Dermis microvascular lymphatic vessel endothelial cell (primary cell): ENCODE measurements around the gene CAMK4. TPM values are rescaled to one million over a fixed set of nuclear protein-coding genes. Genes with fewer than 3 reads are reported as not detected.

Experiments
- DNase-seq, 2 donors: peaks; one replicate each; pipeline versions ENCODE4 v3.0.0 to v3.0.0-alpha.2; 2010; ENCODE audit warnings: low read depth in 2 of 2
- total RNA-seq: library from RNA; depleted of rRNA; stranded (reverse); fragments of >200 nt; gene quantifications from 2 replicates; pipeline ENCODE4 v1.2.1, GENCODE V29; 2014

The CAMK4 gene
- total RNA-seq, 1 donor from 2014 or later = under 0.01 TPM

DNA sequence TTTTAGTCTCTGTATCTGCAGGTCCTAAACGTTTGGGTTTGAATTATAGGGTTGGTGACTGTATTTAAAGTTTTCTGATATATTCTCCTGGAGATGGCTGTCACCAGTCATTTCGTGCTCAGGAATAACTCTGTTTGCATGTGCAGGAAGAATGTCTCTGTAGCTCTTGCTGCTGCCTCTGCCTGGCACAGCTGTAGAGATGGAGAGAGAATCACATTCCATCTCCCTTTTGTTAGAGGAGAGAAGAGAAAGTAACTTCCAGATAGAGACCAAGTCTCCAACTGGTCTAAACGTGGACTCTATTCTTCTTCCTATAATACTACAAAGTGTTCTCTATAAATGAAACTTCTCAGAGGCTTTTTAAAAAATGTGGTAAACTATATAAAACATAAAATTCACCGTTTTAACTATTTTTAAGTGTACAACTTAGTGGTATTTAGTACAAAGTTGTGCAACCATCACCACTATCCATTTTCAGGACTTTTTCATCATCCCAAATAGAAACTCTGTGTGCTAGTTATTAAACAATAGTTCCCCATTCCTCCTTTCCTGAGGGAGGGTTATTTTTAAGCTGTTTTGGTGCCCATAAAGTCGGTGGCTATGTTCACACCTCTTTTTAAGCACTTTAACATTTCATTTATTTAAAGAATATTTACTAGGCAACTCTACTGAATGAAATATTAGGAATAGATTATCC lies 308.9 kb downstream of the CAMK4 start:
- no peak for DNase-seq

DNA sequence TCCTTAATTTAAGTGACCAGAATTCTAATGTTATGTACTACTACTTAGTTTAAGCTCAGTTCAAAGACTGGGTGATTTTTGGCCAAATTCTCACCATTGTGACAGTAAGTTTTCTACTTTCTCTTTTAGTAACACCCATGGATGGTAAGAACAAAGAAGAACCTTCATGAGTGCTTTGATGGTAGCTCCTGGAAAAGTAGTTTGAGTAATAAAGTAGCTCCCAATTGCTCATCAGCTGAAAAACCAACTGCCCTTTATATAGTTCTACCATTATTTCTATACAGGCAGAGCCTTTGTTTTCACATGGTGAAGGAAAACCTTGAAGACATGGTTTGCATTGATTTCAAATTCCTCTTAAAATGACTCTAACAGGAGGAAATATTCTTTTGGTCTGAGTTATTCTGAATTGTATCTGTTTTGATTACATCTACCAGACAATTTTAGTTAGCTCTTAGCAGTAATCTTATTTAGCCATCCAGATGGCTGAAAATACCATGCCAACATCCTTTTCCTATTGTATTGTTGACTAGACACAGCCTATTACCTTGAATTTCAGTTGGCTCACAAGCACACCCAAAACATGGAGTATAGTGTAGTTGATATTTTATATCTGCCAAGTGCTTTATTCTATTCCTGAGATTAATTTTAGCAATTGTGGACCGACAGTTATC lies 311.8 kb downstream of the CAMK4 start:
- DNase-seq = no peak

DNA sequence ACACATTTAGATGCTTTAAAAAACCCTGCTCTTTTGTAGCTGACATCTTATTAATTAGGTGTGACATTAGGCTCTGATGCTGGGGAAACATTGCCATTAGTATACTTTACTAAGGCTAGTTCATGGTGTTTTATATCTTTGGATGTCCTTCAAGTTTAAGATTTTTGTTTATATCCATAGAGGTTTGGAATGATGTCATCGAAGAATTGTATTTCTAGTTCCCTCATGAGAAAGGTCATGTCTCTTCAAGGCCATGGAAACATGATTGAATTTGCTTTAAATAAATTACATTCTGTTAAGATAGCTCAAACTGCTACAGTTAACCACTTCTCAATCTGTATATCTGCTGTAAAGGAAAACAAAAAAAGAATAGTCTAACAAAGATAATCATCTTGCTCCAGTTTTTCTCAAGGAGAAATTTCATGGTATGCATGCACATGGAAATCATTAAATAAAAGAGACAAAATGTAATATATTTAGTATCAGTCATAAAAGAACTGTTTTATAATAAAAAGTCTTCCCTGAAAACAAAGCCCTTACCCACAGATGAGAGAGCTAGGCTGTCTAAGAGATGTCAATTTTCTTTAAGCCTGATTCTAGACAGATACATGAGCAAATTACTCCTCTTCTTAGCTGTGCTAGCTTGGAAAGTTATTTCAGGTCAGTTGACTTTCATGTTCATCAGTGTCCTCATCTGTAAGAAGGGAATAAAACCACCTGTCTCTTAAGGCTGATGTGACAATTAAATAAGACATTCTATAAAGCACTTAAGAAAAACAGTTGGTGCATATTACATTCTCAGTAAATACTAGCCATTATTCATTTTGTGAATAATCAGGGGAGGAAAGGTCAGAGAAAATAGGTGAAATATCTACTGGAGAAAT lies 313.2 kb downstream of the CAMK4 start:
- DNase-seq = no peak

Other genes starting within 250 kb of the CAMK4 start
- gene TSLP, start 152.7 kb upstream of the CAMK4 start, total RNA-seq = under 0.01 TPM in 2 replicates
- gene WDR36, start 132.0 kb upstream of the CAMK4 start, total RNA-seq = 37.0 and 48.9 TPM in 2 replicates